Adipose tissue (tissue), 3 donors: Measurements from ENCODE around the gene GZMA. TPM values are rescaled to one million over a fixed set of nuclear protein-coding genes. Genes with fewer than 3 reads are reported as not detected.

Source experiments
- polyA plus RNA-seq, 3 donors: library from polyadenylated mRNA; stranded (reverse); fragments of 200-250 nt; gene quantifications; one replicate each; pipeline ENCODE4 v1.2.3, GENCODE V29; 2013
- donor health status: healthy with polysubstance abuse.
- donor health status: Bipolar disorder and iron deficiency.
- donor health status: healthy.

Gene GZMA
- polyA plus RNA-seq, 3 donors = 0.49 to 2.7 (median 2.0) TPM

Other genes starting within 250 kb of the GZMA start
- gene ESM1, start 117.1 kb upstream of the GZMA start, polyA plus RNA-seq = under 1 TPM in 2 of 3 donors, not detected in 1; 0.09 to 0.82 TPM
- 1 to 10 TPM in 1 of 3 donors, under 1 TPM in 2; 0.17 to 2.4 (median 0.55) TPM for gene GZMK, start 78.4 kb upstream of the GZMA start, polyA plus RNA-seq
- gene GPX8, start 57.5 kb downstream of the GZMA start, polyA plus RNA-seq = 10 to 100 TPM in 1 of 3 donors, 1 to 10 TPM in 2; 4.2 to 20.7 (median 8.9) TPM
- gene CDC20B, start 70.5 kb downstream of the GZMA start, polyA plus RNA-seq = not detected
- under 1 TPM; 0.06 to 0.21 (median 0.11) TPM for gene MCIDAS, start 124.7 kb downstream of the GZMA start, polyA plus RNA-seq
- gene CCNO, start 131.0 kb downstream of the GZMA start, polyA plus RNA-seq = 1 to 10 TPM in 1 of 3 donors, under 1 TPM in 1, not detected in 1; 0.70 to 8.2 TPM
- 10 to 100 TPM in 1 of 3 donors, 1 to 10 TPM in 2; 6.8 to 12.0 (median 9.2) TPM for gene DHX29, start 205.0 kb downstream of the GZMA start, polyA plus RNA-seq
- 10 to 100 TPM; 15.4 to 20.7 (median 18.0) TPM for gene MTREX, start 205.3 kb downstream of the GZMA start, polyA plus RNA-seq